WTC11 (cell line): Measurements from ENCODE around the gene NEBL. TPM values are rescaled to one million over a fixed set of nuclear protein-coding genes. Genes with fewer than 3 reads are reported as not detected.

ENCODE experiments used
- ATAC-seq: fragments of 200-7000 bp; cut with Tn5 transposase; 2 replicates; pipeline ENCODE4 v1.10.0; 2021; ENCODE audit warnings: mild to moderate bottlenecking, moderate library complexity
- CTCF ChIA-PET: fragments of 300-600 bp; sonication (Branson Sonifier 250); formaldehyde crosslinking; loops from one replicate; lab custom pipeline; 2021; ENCODE audit warnings: antibody characterized with exemption; lab: Charles Lee
- POLR2A ChIA-PET: fragments of 350-600 bp; sonication (Branson Sonifier 250); formaldehyde crosslinking; loops from one replicate; lab custom pipeline; 2021; ENCODE audit warnings: antibody characterized with exemption; lab: Charles Lee
- DNase-seq: peaks from one replicate; pipeline ENCODE4 v3.0.0; 2021; ENCODE audit warnings: low spot score
- H3K27ac Mint-ChIP-seq: 2 replicates; pipeline ENCODE4 v1.8.0; 2021; ENCODE audit warnings: mixed read lengths
- H3K27me3 Mint-ChIP-seq: 2 replicates; pipeline ENCODE4 v1.8.0; 2021; ENCODE audit warnings: low read depth, mild to moderate bottlenecking, moderate library complexity, mixed read lengths
- H3K36me3 Mint-ChIP-seq: 2 replicates; pipeline ENCODE4 v1.8.0; 2021; ENCODE audit warnings: mixed read lengths
- H3K4me1 Mint-ChIP-seq: 2 replicates; pipeline ENCODE4 v1.8.0; 2022; ENCODE audit warnings: mixed read lengths
- H3K4me3 Mint-ChIP-seq: 2 replicates; pipeline ENCODE4 v1.8.0; 2021; ENCODE audit warnings: mild to moderate bottlenecking, moderate library complexity, mixed read lengths
- H3K9me3 Mint-ChIP-seq: 2 replicates; pipeline ENCODE4 v1.8.0; 2021; ENCODE audit warnings: mixed read lengths
- AR ChIP-seq: fragments of 250-450 bp; sonication (Bioruptor Pico); IDR thresholded peaks from 2 replicates; pipeline ENCODE4 v1.9.0; 2021; ENCODE audit warnings: mild to moderate bottlenecking
- CDX4 ChIP-seq: fragments of 250-450 bp; sonication (Bioruptor Pico); IDR thresholded peaks from 2 replicates; pipeline ENCODE4 v1.9.0; 2021; ENCODE audit warnings: moderate library complexity, mild to moderate bottlenecking, inconsistent platforms, borderline replicate concordance
- E2F1 ChIP-seq: sonication (generic); formaldehyde crosslinking; IDR thresholded peaks from 2 replicates; pipeline ENCODE4 v1.8.0; 2022; ENCODE audit warnings: mild to moderate bottlenecking, missing genetic modification reagents
- EMX1 ChIP-seq: fragments of 250-450 bp; sonication (Bioruptor Pico); IDR thresholded peaks from 2 replicates; pipeline ENCODE4 v1.8.0; 2021; ENCODE audit warnings: mild to moderate bottlenecking
- ETV6 ChIP-seq: sonication (generic); formaldehyde crosslinking; IDR thresholded peaks from 2 replicates; pipeline ENCODE4 v1.8.1; 2022; ENCODE audit warnings: mild to moderate bottlenecking, missing genetic modification reagents
- IRF2 ChIP-seq: sonication (generic); formaldehyde crosslinking; IDR thresholded peaks from 2 replicates; pipeline ENCODE4 v1.8.0; 2022; ENCODE audit warnings: low read depth, missing genetic modification reagents, borderline replicate concordance
- JAZF1 ChIP-seq: fragments of 250-450 bp; sonication (Bioruptor Pico); IDR thresholded peaks from 2 replicates; pipeline ENCODE4 v1.9.0; 2021; ENCODE audit warnings: moderate library complexity, mild to moderate bottlenecking, inconsistent platforms
- MAX ChIP-seq: sonication (generic); formaldehyde crosslinking; IDR thresholded peaks from 2 replicates; pipeline ENCODE4 v1.8.0; 2022; ENCODE audit warnings: mild to moderate bottlenecking, missing genetic modification reagents
- MXD4 ChIP-seq: fragments of 250-450 bp; sonication (Bioruptor Pico); IDR thresholded peaks from 2 replicates; pipeline ENCODE4 v1.8.0; 2021; ENCODE audit warnings: mild to moderate bottlenecking, moderate library complexity, borderline replicate concordance
- MYBL2 ChIP-seq: sonication (generic); formaldehyde crosslinking; IDR thresholded peaks from 2 replicates; pipeline ENCODE4 v1.8.1; 2023; ENCODE audit warnings: mild to moderate bottlenecking, moderate library complexity, missing genetic modification reagents
- NFE2L1 ChIP-seq: sonication (generic); formaldehyde crosslinking; IDR thresholded peaks from 2 replicates; pipeline ENCODE4 v1.8.1; 2023; ENCODE audit warnings: missing genetic modification reagents
- NFYB ChIP-seq: sonication (generic); formaldehyde crosslinking; conservative IDR thresholded peaks from 2 replicates; pipeline ENCODE4 v1.8.0; 2022; ENCODE audit warnings: low read depth, missing genetic modification reagents
- NR1H2 ChIP-seq: sonication (generic); formaldehyde crosslinking; IDR thresholded peaks from 2 replicates; pipeline ENCODE4 v1.9.0; 2021; ENCODE audit warnings: mild to moderate bottlenecking, moderate library complexity, missing genetic modification reagents
- RELA ChIP-seq: sonication (generic); formaldehyde crosslinking; IDR thresholded peaks from 2 replicates; pipeline ENCODE4 v1.8.1; 2022; ENCODE audit warnings: missing genetic modification reagents, mild to moderate bottlenecking, borderline replicate concordance
- RORB ChIP-seq: fragments of 250-450 bp; sonication (Bioruptor Pico); IDR thresholded peaks from 2 replicates; pipeline ENCODE4 v1.9.0; 2021; ENCODE audit warnings: mild to moderate bottlenecking
- SMAD4 ChIP-seq: sonication (generic); formaldehyde crosslinking; IDR thresholded peaks from 2 replicates; pipeline ENCODE4 v1.8.0; 2022; ENCODE audit warnings: mild to moderate bottlenecking, missing genetic modification reagents
- SOX15 ChIP-seq: fragments of 250-450 bp; sonication (Bioruptor Pico); IDR thresholded peaks from 2 replicates; pipeline ENCODE4 v1.9.0; 2021; ENCODE audit warnings: mild to moderate bottlenecking
- TEAD4 ChIP-seq: sonication (generic); formaldehyde crosslinking; IDR thresholded peaks from 2 replicates; pipeline ENCODE4 v1.8.0; 2022; ENCODE audit warnings: mild to moderate bottlenecking, missing genetic modification reagents
- ZMAT4 ChIP-seq: fragments of 250-450 bp; sonication (Bioruptor Pico); IDR thresholded peaks from 2 replicates; pipeline ENCODE4 v1.9.0; 2021; ENCODE audit warnings: mild to moderate bottlenecking
- ZNF232 ChIP-seq: sonication (generic); formaldehyde crosslinking; IDR thresholded peaks from 2 replicates; pipeline ENCODE4 v1.8.0; 2022; ENCODE audit warnings: mild to moderate bottlenecking, missing genetic modification reagents
- ZNF317 ChIP-seq: sonication (generic); formaldehyde crosslinking; IDR thresholded peaks from 2 replicates; pipeline ENCODE4 v1.8.1; 2023; ENCODE audit warnings: low read depth, mild to moderate bottlenecking, moderate library complexity, missing genetic modification reagents, borderline replicate concordance
- ZNF512 ChIP-seq: sonication (generic); formaldehyde crosslinking; IDR thresholded peaks from 2 replicates; pipeline ENCODE4 v1.8.1; 2022; ENCODE audit warnings: missing genetic modification reagents, borderline replicate concordance
- ZSCAN18 ChIP-seq: fragments of 250-450 bp; sonication (Bioruptor Pico); IDR thresholded peaks from 2 replicates; pipeline ENCODE4 v2.1.2; 2022; ENCODE audit warnings: mild to moderate bottlenecking, moderate library complexity
- total RNA-seq: library from RNA; stranded (reverse); gene quantifications from 3 replicates; pipeline ENCODE4 v1.2.3, GENCODE V29; 2021

The NEBL gene
- total RNA-seq, 1 experiment from 2014 or later: 8.9 TPM

- TF ChIP-seq CDX4 (CRISPR knock-in tag) (no peak), MXD4 (CRISPR knock-in tag) (no peak), ZSCAN18 (CRISPR knock-in tag) (no peak), NFE2L1 (no peak), ZNF512 (CRISPR knock-in tag) (no peak), AR (CRISPR knock-in tag) (no peak), E2F1 (CRISPR knock-in tag) (no peak), EMX1 (CRISPR knock-in tag) (no peak), ZNF232 (CRISPR knock-in tag) (no peak), MYBL2 (no peak), IRF2 (CRISPR knock-in tag) (no peak)
Observed at GRCh38 chr10:20809631-20810030, 87.5 kb downstream of the NEBL start (continued).

GRCh38 chr10:20806487-20806886, 90.6 kb downstream of the NEBL start:
- no peaks in the 10 kb centered on the region for H3K9me3 Mint-ChIP-seq
- no peaks in the 10 kb centered on the region for H3K36me3 Mint-ChIP-seq
- no peak for TF ChIP-seq NFYB
- no peak for TF ChIP-seq MAX (CRISPR knock-in tag)
- TF ChIP-seq NR1H2 (CRISPR knock-in tag): no peak
- no peak for TF ChIP-seq MYBL2
- TF ChIP-seq SMAD4 (CRISPR knock-in tag): no peak
- no peak for TF ChIP-seq ETV6
- TF ChIP-seq ZNF317 (CRISPR knock-in tag): no peak
- TF ChIP-seq RORB: no peak
- no peak for TF ChIP-seq E2F1 (CRISPR knock-in tag)
- TF ChIP-seq RELA (CRISPR knock-in tag): no peak
- TF ChIP-seq JAZF1 (CRISPR knock-in tag): no peak
- no peak for TF ChIP-seq SOX15 (CRISPR knock-in tag)
- no peak for TF ChIP-seq ZMAT4 (CRISPR knock-in tag)
- no peak for TF ChIP-seq TEAD4 (CRISPR knock-in tag)
- POLR2A ChIA-PET: no interaction called here
- H3K4me1 Mint-ChIP-seq: no peaks in the 10 kb centered on the region
- ATAC-seq (no peak), DNase-seq (no peak)
- H3K27ac Mint-ChIP-seq: no peak overlapping the region
- H3K4me3 Mint-ChIP-seq: no peak overlapping the region
- H3K27me3 Mint-ChIP-seq: no peaks in the 10 kb centered on the region
- CTCF ChIA-PET: no interaction called here
